Nephron (organoid): Measurements from ENCODE around the gene MBNL1.

Experiments
- H3K27ac Mint-ChIP-seq, 3 experiments: 2 replicates each; pipeline ENCODE4 v1.8.0; 2020; ENCODE audit warnings: mixed read lengths in 3 of 3, mild to moderate bottlenecking in 2 of 3, moderate library complexity in 1 of 3
- H3K27me3 Mint-ChIP-seq: 2 replicates; pipeline ENCODE4 v1.8.0; 2021; ENCODE audit warnings: low read depth, mild to moderate bottlenecking, moderate library complexity, mixed read lengths
- H3K36me3 Mint-ChIP-seq: 2 replicates; pipeline ENCODE4 v1.8.0; 2020; ENCODE audit warnings: low read depth, mixed read lengths
- H3K4me1 Mint-ChIP-seq: 2 replicates; pipeline ENCODE4 v1.8.0; 2020; ENCODE audit warnings: mixed read lengths
- H3K4me3 Mint-ChIP-seq, 3 experiments: 2 replicates each; pipeline ENCODE4 v1.8.0; 2020; ENCODE audit warnings: mild to moderate bottlenecking in 3 of 3, mixed read lengths in 3 of 3, moderate library complexity in 2 of 3
- H3K9me3 Mint-ChIP-seq: 2 replicates; pipeline ENCODE4 v1.8.0; 2020; ENCODE audit warnings: mixed read lengths
- CTCF ChIP-seq, 3 experiments: fragments of 200-600 bp; sonication (generic); IDR thresholded peaks; one replicate each; pipeline ENCODE4 v1.5.0; 2021; ENCODE audit warnings: antibody characterized with exemption in 3 of 3; ENCODE audit not compliant: unreplicated experiment in 3 of 3

The MBNL1 gene

DNA sequence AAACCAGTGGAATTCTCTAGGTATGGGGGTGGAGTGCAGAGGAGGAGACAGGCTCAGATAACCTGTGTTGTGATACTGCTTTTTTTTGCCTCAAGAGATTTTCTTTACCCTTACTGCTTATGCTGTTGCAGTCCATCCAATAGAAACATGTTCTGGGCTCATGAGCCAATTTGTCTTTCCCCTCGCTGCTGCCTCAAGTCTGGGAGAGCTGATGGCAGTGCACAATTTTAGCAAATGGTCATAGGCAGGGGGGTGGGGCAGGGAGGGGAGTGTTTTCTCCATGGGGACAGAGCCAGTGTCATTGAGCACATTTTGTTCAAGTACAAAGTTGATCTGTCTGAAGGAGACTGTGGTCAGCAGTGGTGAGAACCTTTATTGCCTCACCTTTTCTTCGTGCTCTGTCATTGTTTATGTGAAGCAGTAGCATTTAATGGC is 134.9 kb downstream of the MBNL1 start:
- no peak overlapping the region for H3K4me3 Mint-ChIP-seq
- H3K27ac Mint-ChIP-seq: peak overlapping the region in 2 of 3 experiments; percentile 13 to 48
- peaks cover 61% of the 10 kb centered on the region for H3K4me1 Mint-ChIP-seq
- H3K9me3 Mint-ChIP-seq: no peaks in the 10 kb centered on the region
- H3K27me3 Mint-ChIP-seq: no peaks in the 10 kb centered on the region
- H3K36me3 Mint-ChIP-seq: no peaks in the 10 kb centered on the region
- TF ChIP-seq CTCF (IDR thresholded peaks at IDR 0.05; ENCODE audit: unreplicated experiment in 3 of 3): no peak

DNA sequence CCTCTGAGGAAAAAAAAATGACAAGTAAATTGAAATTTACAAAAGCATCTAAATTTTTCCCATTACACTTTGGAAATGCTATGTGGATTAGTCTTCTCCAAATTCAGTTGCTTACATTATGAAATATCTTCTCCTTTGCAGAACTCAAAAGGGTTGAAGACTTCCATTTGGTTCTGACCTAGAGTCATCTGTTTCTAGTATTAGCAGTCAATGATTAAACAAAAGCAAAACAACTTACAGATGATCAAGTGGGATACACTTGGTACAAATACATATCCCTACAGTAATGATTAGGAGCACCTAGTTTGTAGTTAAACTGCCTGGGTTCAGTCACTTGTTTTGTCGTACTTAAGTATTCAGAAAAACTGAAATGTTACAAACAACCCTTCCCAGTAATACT is 136.2 kb downstream of the MBNL1 start:
- no peaks in the 10 kb centered on the region for H3K27me3 Mint-ChIP-seq
- TF ChIP-seq CTCF (IDR thresholded peaks at IDR 0.05; ENCODE audit: unreplicated experiment in 3 of 3): no peak
- no peaks in the 10 kb centered on the region for H3K36me3 Mint-ChIP-seq
- H3K4me3 Mint-ChIP-seq: no peak overlapping the region
- no peaks in the 10 kb centered on the region for H3K9me3 Mint-ChIP-seq
- H3K27ac Mint-ChIP-seq: peak overlapping the region in 1 of 3 experiments; percentile 34
- H3K4me1 Mint-ChIP-seq: peaks cover 51% of the 10 kb centered on the region

DNA sequence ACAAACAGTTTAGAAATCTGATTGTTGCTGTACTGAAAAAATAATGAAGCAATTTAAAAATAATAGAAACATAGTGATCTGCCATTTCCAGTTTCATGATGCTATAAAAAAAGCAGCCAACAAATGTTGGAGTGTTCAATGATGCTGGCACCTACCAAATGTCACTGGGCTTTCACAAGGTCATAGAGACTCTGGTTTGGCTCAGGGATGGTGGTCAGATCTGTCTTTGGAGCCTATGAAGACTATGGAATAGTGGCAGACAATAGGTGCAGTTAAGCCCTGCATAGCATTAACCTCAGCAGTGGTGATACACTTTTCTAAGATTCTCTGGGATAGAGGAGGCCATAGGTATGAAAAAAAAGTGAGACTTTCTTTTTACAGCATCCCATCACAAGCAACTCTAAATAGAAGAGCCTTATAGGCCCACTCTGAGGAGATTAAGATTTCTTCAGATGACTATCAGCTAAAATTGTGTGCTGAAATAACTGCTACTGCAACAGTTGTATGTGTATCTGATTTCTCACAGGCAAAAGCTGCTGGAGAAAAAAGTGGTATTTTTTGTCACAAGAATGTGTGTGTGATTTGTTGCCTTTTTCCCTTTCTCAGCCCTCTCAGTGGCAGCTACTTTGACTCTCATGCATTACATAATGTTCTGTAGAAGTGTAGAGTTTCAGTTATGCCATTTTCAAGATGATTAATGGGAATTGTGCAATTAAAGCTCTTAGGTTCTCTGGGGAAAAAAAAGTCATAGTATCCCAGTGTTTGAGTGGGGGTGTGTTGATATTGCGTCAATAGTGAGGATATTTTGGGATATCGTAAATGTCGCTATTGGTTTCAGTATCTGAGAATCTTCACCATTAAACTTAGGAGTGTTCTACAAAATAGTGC is 137.4 kb downstream of the MBNL1 start:
- H3K36me3 Mint-ChIP-seq: no peaks in the 10 kb centered on the region
- no peaks in the 10 kb centered on the region for H3K27me3 Mint-ChIP-seq
- H3K4me3 Mint-ChIP-seq: peak overlapping the region; percentile 6 to 30 (median 9)
- no peak for TF ChIP-seq CTCF (IDR thresholded peaks at IDR 0.05; ENCODE audit: unreplicated experiment in 3 of 3)
- H3K4me1 Mint-ChIP-seq: peaks cover 46% of the 10 kb centered on the region
- H3K9me3 Mint-ChIP-seq: no peaks in the 10 kb centered on the region
- peak overlapping the region in 2 of 3 experiments; percentile 33 to 34 for H3K27ac Mint-ChIP-seq

- Mint-ChIP-seq H3K36me3 (peaks cover 21% of the 10 kb centered on the region), H3K9me3 (peaks cover 7% of the 10 kb centered on the region), H3K27ac (no peak overlapping the region), H3K27me3 (no peaks in the 10 kb centered on the region), H3K4me1 (no peaks in the 10 kb centered on the region), H3K4me3 (no peak overlapping the region)
- no peak for TF ChIP-seq CTCF (IDR thresholded peaks at IDR 0.05; ENCODE audit: unreplicated experiment in 3 of 3)
Measured at GRCh38 chr3:152413240-152413639, 144.5 kb downstream of the MBNL1 start.

DNA sequence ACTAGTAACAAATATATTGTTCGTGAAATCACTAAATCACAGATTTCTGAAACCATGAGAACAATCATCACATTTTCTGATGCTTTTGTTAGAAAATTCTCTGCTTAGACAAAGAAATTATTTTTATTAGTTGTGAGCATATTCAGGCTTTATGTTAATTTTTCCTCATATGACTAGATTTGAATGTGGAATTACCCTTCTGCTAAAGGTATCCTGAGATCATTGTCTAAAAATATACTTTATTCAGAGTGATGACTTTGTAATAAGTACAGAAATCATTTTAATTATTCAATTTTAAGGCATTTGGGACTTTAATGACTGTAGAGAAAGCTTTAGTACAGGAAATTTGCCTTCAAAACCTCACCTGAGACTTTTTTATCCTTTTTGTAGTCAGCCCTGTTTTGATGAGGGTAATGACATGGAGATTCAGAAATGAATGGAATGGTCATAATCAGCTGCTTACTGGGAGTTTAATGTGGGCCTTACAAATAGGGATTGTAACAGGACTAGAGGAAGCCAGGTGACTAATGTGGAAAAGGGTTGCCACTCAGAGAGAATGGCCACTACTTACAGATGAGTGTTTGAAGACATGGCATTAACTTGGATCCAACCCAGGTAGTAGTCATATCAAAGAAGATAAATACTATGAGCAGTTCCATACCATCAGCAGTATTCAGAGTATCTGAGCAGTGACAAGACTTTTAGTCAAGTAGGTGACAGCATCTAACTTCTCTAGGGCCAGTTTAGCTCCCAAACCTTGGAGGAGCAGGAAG is 148.3 kb downstream of the MBNL1 start:
- Mint-ChIP-seq H3K4me3 (no peak overlapping the region), H3K4me1 (no peaks in the 10 kb centered on the region), H3K27me3 (no peaks in the 10 kb centered on the region), H3K27ac (no peak overlapping the region), H3K9me3 (peaks cover 22% of the 10 kb centered on the region), H3K36me3 (peaks cover 55% of the 10 kb centered on the region)
- TF ChIP-seq CTCF (IDR thresholded peaks at IDR 0.05; ENCODE audit: unreplicated experiment in 3 of 3): no peak
